Measurements from ENCODE around the gene EMILIN2.

EMILIN2 gene

GRCh38 chr18:2905854-2906703, 59.3 kb downstream of the EMILIN2 start:
- DNase-seq (ENCODE audit: extremely low read depth, low read depth), result peak; percentile 11
- no peak for TF ChIP-seq CTCF (IDR thresholded peaks at IDR 0.05; ENCODE audit: low read depth, low read length)

DNA sequence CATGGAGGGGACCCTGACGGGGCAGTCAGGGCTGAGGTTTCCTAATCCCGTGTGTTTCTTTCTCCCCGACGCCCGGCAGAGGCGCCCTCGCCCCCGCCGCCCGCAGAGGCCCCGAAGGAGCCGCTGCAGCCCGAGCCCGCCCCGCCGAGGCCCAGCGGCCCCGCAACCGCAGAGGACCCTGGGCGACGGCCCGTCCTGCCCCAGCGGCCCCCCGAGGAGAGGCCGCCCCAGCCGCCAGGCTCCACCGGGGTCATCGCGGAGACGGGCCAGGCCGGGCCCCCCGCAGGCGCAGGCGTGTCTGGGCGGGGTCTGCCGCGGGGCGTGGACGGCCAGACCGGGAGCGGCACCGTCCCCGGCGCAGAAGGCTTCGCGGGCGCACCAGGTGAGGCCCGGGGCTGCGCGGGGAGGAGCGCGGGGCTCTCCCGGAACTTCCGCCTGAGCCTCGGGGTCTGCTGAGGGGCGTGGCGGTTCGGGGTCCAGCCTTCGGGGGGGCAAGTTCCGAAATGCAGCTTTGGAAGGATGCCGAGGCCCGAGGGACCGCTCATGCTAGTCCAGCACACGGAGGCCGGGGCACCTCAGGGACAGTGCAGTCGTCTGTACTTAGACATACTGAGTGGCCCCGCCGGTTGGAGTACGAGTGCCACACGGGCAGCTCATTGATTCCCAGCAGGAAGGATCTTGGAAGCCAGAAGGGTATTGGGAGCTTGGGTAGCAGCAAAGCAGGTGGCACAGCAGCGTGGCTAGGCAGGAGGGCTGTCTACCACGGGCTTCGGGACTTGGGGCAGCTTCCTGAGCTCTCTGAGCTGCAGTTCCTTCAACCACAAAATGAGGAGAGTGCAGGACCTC, 60.1 kb downstream of the EMILIN2 start:
- peak; percentile 25 for TF ChIP-seq CTCF (IDR thresholded peaks at IDR 0.05; ENCODE audit: low read depth, low read length)

DNA sequence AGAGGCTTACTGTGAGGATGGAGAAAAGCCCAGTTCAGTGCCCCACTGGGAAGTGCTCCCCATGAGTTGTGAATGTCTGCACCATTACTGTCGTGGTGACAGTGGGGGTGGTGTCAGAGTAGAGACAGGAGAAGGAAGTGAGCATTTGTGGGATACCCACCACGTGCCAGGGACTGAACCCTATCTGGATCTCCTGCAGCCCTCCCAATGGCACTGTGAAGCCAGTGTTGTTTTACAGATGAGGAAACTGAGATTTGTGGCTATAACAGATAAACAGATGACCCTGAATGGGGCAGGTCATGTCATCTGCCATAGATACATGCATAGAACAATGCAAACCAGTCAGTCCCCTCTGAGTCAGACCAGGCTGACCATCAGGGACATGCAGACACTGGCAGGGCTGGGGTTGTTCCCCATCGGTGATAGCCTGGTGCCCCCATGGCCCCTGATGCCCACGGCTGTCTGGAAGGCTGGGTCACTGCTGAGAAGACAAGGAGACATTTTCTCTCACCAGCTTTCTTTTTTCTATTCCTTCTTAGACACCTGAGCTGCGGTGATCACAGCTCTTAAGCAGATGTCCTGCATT, 60.8 kb downstream of the EMILIN2 start:
- DNase-seq (ENCODE audit: extremely low read depth, low read depth), result no peak
- TF ChIP-seq CTCF (IDR thresholded peaks at IDR 0.05; ENCODE audit: low read depth, low read length), result no peak

More for the DNA sequence above, 60.1 kb downstream of the EMILIN2 start:
- DNase-seq (ENCODE audit: extremely low read depth, low read depth), result no peak

DNA sequence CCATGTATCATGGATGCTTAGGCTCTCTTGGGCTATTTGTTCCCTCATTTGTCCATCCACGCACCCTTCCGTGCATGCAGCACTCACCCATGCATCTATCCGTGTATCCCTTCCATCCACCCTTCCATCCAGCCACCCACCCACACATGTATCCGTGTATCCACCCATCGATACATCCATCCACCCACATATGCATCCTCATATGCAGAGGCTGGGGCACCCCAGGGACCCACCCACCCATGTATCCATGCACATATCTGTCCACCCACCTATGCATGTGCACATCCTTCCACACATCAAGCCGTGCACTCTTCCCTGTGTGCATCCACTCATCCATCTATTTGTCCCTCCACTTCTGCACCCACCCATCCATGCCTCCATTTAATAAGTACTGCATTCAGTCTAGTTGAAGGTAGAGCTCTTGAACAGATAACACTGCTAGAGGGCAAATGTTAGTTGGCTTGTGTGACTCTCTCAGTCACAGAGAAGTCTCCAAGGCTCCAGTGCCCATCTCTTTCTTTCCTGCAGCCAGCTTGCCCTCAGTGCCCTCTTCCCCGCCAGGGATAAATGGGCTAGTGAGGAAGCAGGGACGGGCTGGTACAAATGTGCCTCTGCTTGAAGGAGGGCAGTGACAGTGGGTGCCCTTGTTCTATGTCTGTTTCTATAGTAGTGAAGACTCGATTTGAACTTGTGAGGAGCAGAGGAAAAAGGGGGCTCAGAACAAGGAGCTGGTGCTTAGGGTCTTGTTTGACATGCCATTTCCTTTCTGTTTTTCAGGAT, 61.5 kb downstream of the EMILIN2 start:
- no peak for DNase-seq (ENCODE audit: extremely low read depth, low read depth)
- TF ChIP-seq CTCF (IDR thresholded peaks at IDR 0.05; ENCODE audit: low read depth, low read length), result no peak

DNA sequence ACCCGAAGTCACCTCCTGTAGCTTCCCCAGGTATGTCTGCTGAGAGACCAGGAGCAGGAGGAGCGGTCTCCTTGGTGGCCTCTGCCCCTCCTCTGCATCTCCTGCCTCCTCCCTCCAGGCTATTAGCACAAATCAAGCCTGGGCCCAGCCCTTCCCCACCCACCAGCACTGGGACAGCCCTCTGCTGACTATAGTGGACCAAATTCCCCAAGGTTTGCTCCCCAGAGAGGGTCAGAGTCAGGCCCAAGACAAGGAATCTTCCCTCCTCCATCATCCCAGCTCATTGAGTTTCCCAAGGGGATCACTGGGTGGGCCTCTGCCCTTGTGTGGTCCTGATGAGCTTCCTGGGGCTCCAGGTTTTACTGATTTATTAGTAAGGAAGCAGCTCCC, 62.1 kb downstream of the EMILIN2 start:
- DNase-seq (ENCODE audit: extremely low read depth, low read depth), result no peak
- TF ChIP-seq CTCF (IDR thresholded peaks at IDR 0.05; ENCODE audit: low read depth, low read length), result no peak

- DNase-seq (ENCODE audit: extremely low read depth, low read depth), result no peak
- no peak for TF ChIP-seq CTCF (IDR thresholded peaks at IDR 0.05; ENCODE audit: low read depth, low read length)
Measured at GRCh38 chr18:2909431-2910140, 62.8 kb downstream of the EMILIN2 start.

Data from AG09319 (cell line).